HL-60/S4 (cell line): ENCODE results near the gene EGLN2.
"Not testable (repeated sequence)": the region's sequence is repeated elsewhere in the genome, so short reads cannot be mapped to it uniquely, and the experiment has no call there.

Experiments used
- in situ Hi-C: fragments of 300-500 bp; cut with MboI; formaldehyde crosslinking; loops from 2 replicates; pipeline ENCODE4 v1.14.3; 2022; ENCODE audit warnings: low sequenced_read_pairs

The EGLN2 gene

GRCh38 chr19:40798683-40799557 lies at the start of gene EGLN2:
TSS of gene EGLN2 (plus strand) at chr19:40799191. CDS start at chr19:40800573, 1,382 bp downstream.
- in situ Hi-C loops: no loop called here

- in situ Hi-C loops: no loop called here
Observed at GRCh38 chr19:40750058-40750873, 48.7 kb upstream of the EGLN2 start, which contains the start of gene ACTMAP. TSS of gene ACTMAP (minus strand) at chr19:40750477. CDS start at chr19:40749803, 674 bp downstream.

GRCh38 chr19:40750874-40751537 lies 48.0 kb upstream of the EGLN2 start, which contains the start of gene SNRPA:
TSS of gene SNRPA (plus strand) at chr19:40751203. CDS start at chr19:40751409, 206 bp downstream.
- in situ Hi-C loops: no loop called here

GRCh38 chr19:40752257-40752781 lies 46.7 kb upstream of the EGLN2 start:
- in situ Hi-C loops: no loop called here

- in situ Hi-C loops: no loop called here
Observed at GRCh38 chr19:40754611-40755247, 44.3 kb upstream of the EGLN2 start.

GRCh38 chr19:40755248-40755624 lies 43.8 kb upstream of the EGLN2 start:
- in situ Hi-C loops: no loop called here

GRCh38 chr19:40755791-40756190 lies 43.2 kb upstream of the EGLN2 start:
- in situ Hi-C loops: no loop called here

GRCh38 chr19:40756502-40757110 lies 42.4 kb upstream of the EGLN2 start:
- in situ Hi-C loops: no loop called here

- in situ Hi-C loops: no loop called here
Observed at GRCh38 chr19:40758491-40758890, 40.5 kb upstream of the EGLN2 start.

GRCh38 chr19:40759352-40759751 lies 39.6 kb upstream of the EGLN2 start:
- in situ Hi-C loops: no loop called here

- in situ Hi-C loops: no loop called here
Observed at GRCh38 chr19:40762754-40763470, 36.1 kb upstream of the EGLN2 start.

- in situ Hi-C loops: no loop called here
Observed at GRCh38 chr19:40763526-40763925, 35.5 kb upstream of the EGLN2 start.

GRCh38 chr19:40763963-40764362 lies 35.0 kb upstream of the EGLN2 start:
- in situ Hi-C loops: no loop called here

- in situ Hi-C loops: not testable (repeated sequence)
Observed at GRCh38 chr19:40766385-40766784, 32.6 kb upstream of the EGLN2 start.

GRCh38 chr19:40768869-40769268 lies 30.1 kb upstream of the EGLN2 start:
- in situ Hi-C loops: no loop called here

GRCh38 chr19:40771101-40771862 lies 27.7 kb upstream of the EGLN2 start:
- in situ Hi-C loops: not testable (repeated sequence)

GRCh38 chr19:40774916-40775631 lies 23.9 kb upstream of the EGLN2 start, which contains the start of gene MIA:
TSS of gene MIA (plus strand) at chr19:40775521. CDS start at chr19:40775543, 22 bp downstream.
- in situ Hi-C loops: no loop called here

GRCh38 chr19:40775632-40776022 lies 23.4 kb upstream of the EGLN2 start:
- in situ Hi-C loops: no loop called here
